Left forelimb (tissue), 1 donor: ENCODE measurements around the gene RNF121.
A peak's percentile ranks its signal among the peaks of the same experiment; 100 is the strongest.

ENCODE experiments used
- DNase-seq: peaks from one replicate; pipeline ENCODE4 v3.0.0-alpha.2; 2018; ENCODE audit warnings: low spot score

Gene RNF121

DNA sequence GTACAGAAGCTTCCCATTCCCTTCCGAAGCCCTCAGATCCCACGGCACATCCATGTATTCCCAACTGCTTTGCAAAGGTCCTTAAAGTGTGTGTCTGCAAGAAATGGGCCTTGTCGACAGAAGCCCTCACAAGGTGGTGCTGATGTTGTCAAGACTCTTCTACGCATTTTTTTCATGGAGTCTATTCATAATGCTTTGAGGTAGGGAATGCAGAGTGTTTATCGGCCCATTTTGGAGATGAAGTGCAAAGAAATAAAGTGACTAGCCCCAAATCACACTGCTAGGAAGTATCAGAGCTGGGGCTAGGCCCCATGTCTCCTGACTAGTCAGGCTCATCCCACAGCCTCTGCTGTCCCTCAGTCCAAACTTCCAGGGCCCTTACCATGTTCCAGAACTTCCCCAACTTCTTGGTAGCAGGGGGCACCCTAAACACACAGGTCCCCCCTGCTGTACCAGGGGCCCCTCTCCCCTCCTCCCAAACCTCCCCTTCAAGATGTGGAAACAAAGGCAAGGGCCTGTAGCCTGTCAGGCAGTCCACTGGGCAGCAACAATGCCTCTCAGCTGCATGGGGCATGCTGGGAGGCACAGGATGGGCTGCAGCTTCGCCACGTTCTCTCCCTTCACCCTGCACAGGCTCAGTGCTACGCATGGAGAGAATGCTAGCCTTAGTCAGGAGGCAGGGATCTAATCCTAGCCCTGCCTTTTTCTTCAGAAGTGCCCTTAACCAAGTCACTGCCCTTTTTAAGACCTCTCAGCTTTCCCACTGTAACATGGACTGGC is 77.7 kb downstream of the RNF121 start:
- DNase-seq, result no peak

GRCh38 chr11:72007089-72007476 is 78.2 kb downstream of the RNF121 start:
- DNase-seq, result no peak

DNA sequence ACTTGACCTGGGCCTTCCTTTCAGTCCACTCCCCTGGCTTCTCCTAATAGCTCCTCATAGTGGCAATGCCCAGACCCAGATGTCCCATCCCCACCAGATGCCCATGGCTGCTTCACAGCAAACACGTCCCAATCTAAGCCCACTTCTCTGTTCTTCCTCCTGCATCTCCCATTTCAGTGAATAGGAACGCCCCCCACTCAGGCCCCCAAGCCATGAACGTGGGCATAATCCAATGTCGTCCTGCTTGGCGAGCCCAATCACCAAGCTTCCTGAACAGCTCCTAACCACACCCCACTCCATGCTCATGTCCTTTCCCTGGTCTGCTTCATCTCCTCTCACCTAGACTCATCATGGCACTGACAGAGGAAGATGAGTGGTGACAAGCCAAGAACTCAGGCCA is 78.7 kb downstream of the RNF121 start:
- DNase-seq, result no peak

GRCh38 chr11:72008728-72009127 is 79.9 kb downstream of the RNF121 start:
- DNase-seq, result no peak

GRCh38 chr11:72009156-72009555 is 80.3 kb downstream of the RNF121 start:
- no peak for DNase-seq

DNA sequence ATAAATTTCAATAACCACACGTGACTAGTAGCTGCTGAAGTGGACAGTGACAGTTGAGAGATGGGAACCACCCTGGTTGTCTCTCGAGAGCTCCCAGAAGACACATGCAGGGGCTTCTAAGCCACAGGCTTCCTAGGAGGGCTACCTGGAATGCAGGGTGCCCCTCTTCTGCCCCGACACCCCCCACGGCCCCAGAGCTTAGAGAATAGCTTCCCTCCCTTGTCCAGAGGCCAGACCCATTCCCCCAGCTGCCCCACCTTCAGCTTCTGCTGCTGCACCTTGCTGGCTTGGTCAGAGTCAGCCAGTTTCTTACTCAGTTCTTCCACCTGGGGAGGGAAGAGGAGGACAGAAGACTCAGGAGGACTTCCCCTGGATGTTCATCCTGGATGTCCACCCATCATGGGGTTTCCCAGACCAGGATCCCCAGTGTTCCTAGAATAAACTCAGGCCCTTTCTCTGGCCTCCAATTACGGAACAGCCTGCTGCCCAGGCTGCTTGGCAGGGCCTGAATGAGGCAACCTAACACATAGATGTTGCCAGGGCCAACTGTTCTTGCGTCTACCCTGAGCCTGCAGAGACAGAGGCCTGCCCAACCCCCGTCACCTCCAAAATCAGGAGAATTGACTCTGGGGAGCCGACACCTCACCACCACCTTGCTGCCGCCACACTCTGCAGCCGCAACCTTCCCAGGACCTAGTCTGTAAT is 81.8 kb downstream of the RNF121 start:
- DNase-seq, result no peak

DNA sequence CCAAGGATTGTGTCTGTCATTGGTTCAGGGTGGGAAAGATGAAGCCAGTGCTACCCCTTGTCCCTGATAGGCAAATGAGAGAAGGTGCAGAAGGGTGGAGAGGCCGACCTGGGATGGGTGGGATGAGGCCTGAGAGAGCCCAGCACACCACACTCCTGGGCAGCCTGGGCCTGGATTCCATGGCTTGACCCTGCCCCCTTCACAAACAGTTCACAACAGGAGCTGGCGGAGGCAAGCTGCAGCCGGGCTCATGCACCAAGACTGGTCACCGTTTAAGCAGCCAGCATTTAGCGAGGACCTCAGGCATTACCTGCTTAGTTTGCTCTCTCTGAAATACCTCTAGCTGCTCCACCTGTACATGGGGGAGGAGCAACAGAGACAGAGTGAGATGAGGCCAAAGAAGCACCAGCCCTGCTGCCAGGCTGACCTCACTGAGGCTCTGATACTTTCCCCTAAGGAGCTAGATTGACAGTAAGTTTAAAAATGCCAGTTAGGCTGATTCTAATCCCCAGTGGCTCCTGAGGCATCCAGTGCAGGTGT is 83.3 kb downstream of the RNF121 start:
- no peak for DNase-seq

DNA sequence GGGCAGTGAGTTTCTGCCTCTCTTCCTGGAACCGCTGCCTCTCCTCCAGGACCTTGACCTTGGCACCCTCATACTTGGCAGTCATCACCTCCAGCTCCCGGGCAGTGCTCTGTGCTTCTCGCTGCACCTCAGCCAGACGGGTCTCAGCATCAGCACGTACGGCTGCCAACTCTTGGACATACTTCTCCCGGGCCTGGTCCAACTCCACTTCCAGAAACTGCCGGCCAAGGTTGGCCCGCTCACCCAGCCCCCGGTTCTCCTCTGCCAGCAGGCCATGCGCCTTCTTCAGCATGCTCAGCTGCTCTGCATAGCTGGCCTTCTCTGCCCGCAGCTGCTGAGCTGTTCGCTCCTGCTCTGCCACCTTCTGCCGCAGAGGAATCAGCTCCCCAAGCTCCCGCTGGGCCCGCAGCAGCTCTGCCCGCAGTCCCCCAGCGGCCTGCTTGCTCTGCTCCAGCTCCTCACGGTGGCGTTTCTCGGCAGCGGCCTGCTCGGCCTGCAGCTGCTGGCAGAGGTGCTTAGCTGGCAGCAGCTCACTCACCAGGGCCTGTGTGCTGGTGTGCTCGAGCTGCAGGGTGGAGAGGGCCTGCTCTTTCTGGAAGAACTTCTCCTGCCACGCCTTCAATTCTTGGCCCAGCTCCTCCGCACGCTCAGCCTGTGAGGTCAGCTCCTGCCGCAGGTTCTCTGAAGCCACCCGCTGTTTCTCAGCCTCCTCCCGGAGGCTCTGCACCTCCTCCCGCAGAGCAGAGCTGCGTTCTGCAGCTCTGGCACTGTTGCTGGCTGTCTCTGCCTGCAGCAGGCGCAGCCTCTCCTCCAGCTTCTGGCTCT is 84.3 kb downstream of the RNF121 start:
- no peak for DNase-seq

GRCh38 chr11:72013765-72014711 is 85.2 kb downstream of the RNF121 start:
- no peak for DNase-seq

DNA sequence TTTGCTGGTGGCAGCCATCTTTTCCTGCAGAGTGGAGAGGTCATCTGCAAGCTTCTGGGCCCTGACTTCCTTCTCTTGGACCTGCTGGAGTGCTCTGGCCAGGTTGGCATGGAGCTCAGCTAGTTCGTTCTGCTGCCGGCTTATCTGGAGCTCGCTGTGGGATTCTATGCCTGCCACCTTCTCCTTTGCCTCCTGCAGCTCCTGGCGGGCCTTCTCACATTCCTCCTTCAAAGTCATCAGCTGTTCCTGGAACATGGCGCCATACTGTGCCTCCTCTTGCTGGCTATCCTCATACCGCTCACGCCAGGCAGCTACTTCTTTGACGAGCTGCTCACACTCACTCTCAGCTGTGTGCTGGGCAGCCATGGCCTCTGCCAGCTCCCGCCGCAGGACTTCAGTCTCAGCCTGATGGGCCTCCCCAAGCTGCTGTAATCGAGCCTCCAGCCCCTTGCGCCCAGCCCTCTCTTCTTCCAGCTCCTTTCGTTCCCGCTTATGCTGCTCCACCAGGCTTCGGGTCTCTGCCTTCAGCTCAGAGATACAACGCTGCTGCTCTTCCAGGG is 86.0 kb downstream of the RNF121 start:
- DNase-seq, result no peak

- DNase-seq, result peak; percentile 68
Observed at GRCh38 chr11:72015511-72016061, 86.7 kb downstream of the RNF121 start.

GRCh38 chr11:72018171-72018570 is 89.3 kb downstream of the RNF121 start:
- DNase-seq, result peak; percentile 58

- no peak for DNase-seq
Observed at GRCh38 chr11:72023335-72023734, 94.5 kb downstream of the RNF121 start.

DNA sequence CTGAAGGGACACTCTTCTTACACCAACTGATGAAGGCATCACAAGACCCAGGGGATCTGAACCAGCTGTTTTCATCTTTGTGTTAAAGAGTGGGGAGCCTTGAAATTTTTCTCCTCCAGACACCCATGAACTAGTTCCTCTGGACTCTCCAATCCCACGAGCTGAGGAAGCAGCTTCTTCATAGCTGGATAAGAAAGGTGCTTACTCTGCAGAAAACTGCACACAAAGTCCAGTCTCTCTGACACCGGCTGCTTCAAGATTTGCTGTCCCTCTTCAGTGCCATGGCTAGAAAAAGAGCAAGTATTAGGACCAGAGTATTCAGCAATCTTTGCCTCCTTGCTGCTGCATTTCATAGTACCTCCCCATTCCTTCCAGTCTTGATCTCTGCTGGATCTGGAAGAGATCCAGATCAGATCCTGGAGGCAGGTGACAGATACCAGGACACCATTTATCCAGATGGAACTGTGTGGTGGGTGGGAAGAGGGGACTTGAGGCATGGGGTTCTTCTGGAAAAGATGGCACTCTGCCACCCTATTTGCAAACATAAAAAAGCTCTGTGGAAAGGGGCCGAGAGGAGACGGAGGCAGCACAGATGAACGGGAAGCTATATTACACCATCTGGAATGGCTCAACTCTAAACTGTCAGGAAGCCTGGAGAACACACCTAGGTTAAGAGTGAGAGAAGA is 95.4 kb downstream of the RNF121 start:
- no peak for DNase-seq

DNA sequence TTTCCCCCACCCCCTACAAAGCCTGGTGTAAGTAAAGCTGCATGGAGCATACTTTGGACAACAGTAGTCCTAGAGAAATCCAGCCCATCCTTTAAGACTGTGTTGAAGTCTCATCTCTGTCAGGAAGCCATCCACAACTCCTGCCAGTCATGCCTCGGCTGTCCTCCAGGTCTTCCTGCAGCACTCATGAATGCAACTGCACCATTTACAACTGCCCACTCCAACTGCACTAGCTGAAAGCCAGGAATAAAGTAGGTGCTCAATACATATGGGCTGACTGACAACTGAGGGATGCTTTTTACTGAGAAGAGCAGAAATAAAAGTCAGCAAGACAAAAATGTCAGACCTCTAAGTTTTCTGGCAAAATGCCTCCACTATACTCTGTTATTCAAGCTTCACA is 97.2 kb downstream of the RNF121 start:
- DNase-seq, result no peak

DNA sequence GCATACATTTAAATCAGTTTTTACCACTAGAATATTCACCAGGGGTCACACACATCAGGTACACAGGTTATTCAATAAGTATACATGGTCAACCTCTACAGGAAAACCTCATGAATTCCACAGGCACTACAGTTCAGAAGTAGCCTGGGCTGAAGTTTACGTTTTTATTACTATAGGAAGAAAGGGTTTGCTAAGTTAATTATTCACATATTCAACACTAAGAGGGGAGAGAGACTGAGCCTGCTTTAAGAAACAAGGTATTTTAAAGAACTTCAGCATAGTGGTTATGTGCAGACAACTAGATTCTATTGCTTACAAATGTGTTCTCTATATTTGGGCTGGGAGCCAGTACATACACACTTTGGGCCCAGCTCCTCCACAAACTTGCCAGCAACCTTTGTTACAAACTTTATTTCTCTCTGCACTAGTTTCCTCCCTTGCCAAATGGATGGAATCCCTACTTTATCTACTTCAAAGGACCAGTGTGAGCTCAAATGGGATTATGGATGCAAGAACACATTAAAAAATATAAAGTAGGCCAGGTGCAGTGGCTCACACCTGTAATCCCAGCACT is 101.7 kb downstream of the RNF121 start:
- no peak for DNase-seq

DNA sequence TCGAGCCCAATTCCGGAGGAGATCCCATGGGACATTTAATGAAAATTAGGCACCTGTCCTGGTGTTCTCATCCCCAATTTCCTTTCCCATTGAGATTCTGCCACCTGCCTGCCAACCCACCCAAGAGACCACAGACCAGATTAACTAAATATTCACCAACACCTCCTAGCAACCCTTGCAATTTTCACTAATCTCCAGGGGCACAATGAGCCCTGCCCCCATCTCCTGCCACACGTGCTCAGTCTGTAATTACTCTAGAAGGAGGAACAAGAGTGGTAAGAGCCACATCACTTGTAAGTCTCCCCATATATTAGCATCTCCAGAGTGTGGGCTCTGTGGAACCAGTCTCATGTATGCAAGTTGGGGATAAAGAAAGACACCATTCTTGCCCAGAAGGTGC is 107.8 kb downstream of the RNF121 start:
- no peak for DNase-seq

GRCh38 chr11:72037554-72038311 is 108.9 kb downstream of the RNF121 start:
- no peak for DNase-seq

- no peak for DNase-seq
Observed at GRCh38 chr11:72038491-72038890, 109.6 kb downstream of the RNF121 start.
